H7 (cell line): Measurements from ENCODE around the gene HS1BP3. TPM values are rescaled to one million over a fixed set of nuclear protein-coding genes. Genes with fewer than 3 reads are reported as not detected.

Experiments used
- DNase-seq: peaks from one replicate; pipeline ENCODE4 v3.0.0; 2012
- H3K27me3 ChIP-seq: 2 replicates; pipeline ENCODE4 v1.6.0; 2011; ENCODE audit warnings: mild to moderate bottlenecking, low read length; ENCODE audit not compliant: control insufficient read depth, insufficient read depth
- H3K36me3 ChIP-seq: replicated peaks from 2 replicates; pipeline ENCODE4 v1.5.1; 2011; ENCODE audit warnings: low read length; ENCODE audit not compliant: control insufficient read depth, insufficient read depth
- H3K4me3 ChIP-seq: 2 replicates; pipeline ENCODE4 v1.5.1; 2011; ENCODE audit warnings: low read depth, mild to moderate bottlenecking, control low read depth, low read length, moderate library complexity; ENCODE audit not compliant: insufficient read depth
- total RNA-seq: library from RNA; depleted of rRNA; stranded (reverse); fragments of >200 nt; shearing (Covaris generic); gene quantifications from 2 replicates; pipeline ENCODE4 v1.2.3, GENCODE V29; 2014

The HS1BP3 gene
- total RNA-seq, 1 experiment from 2014 or later = 30.2 TPM

- peak; percentile 75 for DNase-seq
- Histone ChIP-seq H3K36me3 (no peaks in the 10 kb centered on the region), H3K4me3 (no peak overlapping the region), H3K27me3 (peaks cover 80% of the 10 kb centered on the region)
Observed at GRCh38 chr2:20669562-20670314, 18.8 kb upstream of the HS1BP3 start.

- Histone ChIP-seq H3K4me3 (no peak overlapping the region), H3K36me3 (no peaks in the 10 kb centered on the region), H3K27me3 (peaks cover 88% of the 10 kb centered on the region)
- peak; percentile 48 for DNase-seq
Observed at GRCh38 chr2:20668871-20669475, 18.1 kb upstream of the HS1BP3 start.

- DNase-seq = peak; percentile 55
- peaks cover 89% of the 10 kb centered on the region for H3K27me3 ChIP-seq
Observed at GRCh38 chr2:20668451-20668850, 17.6 kb upstream of the HS1BP3 start.

GRCh38 chr2:20667531-20668401 lies 16.9 kb upstream of the HS1BP3 start:
- peaks cover 91% of the 10 kb centered on the region for H3K27me3 ChIP-seq
- H3K4me3 ChIP-seq = peak overlapping the region; percentile 52
- peak; percentile 86 for DNase-seq
- no peaks in the 10 kb centered on the region for H3K36me3 ChIP-seq

More at GRCh38 chr2:20668451-20668850, 17.6 kb upstream of the HS1BP3 start:
- H3K4me3 ChIP-seq = no peak overlapping the region
- H3K36me3 ChIP-seq = no peaks in the 10 kb centered on the region

GRCh38 chr2:20667151-20667530 lies 16.2 kb upstream of the HS1BP3 start:
- peaks cover 92% of the 10 kb centered on the region for H3K27me3 ChIP-seq
- no peak for DNase-seq
- H3K36me3 ChIP-seq = no peaks in the 10 kb centered on the region
- peak overlapping the region; percentile 52 for H3K4me3 ChIP-seq

- peak; percentile 94 for DNase-seq
- peaks cover 94% of the 10 kb centered on the region for H3K27me3 ChIP-seq
Observed at GRCh38 chr2:20666304-20667150, 15.6 kb upstream of the HS1BP3 start, which contains the start of gene GDF7. GDF7 (plus strand) TSS chr2:20667144; CDS start chr2:20667240, 96 bp downstream.

GRCh38 chr2:20666005-20666303 lies 15.1 kb upstream of the HS1BP3 start:
- Histone ChIP-seq H3K27me3 (peaks cover 88% of the 10 kb centered on the region), H3K4me3 (peak overlapping the region; percentile 52), H3K36me3 (no peaks in the 10 kb centered on the region)
- DNase-seq = peak; percentile 84

More at GRCh38 chr2:20666304-20667150, 15.6 kb upstream of the HS1BP3 start, which contains the start of gene GDF7:
- H3K4me3 ChIP-seq = peak within 1 kb of the TSS; percentile 52
- no peaks in the 10 kb centered on the region for H3K36me3 ChIP-seq

- peak; percentile 84 for DNase-seq
- H3K4me3 ChIP-seq = peak overlapping the region; percentile 52
Observed at GRCh38 chr2:20665243-20666004, 14.5 kb upstream of the HS1BP3 start.

GRCh38 chr2:20664431-20665242 lies 13.7 kb upstream of the HS1BP3 start:
- H3K4me3 ChIP-seq = peak overlapping the region; percentile 52; the same call in 1 of the 2 replicates
- peak; percentile 36 for DNase-seq
- peaks cover 79% of the 10 kb centered on the region for H3K27me3 ChIP-seq
- H3K36me3 ChIP-seq = no peaks in the 10 kb centered on the region

More at GRCh38 chr2:20665243-20666004, 14.5 kb upstream of the HS1BP3 start:
- peaks cover 86% of the 10 kb centered on the region for H3K27me3 ChIP-seq
- no peaks in the 10 kb centered on the region for H3K36me3 ChIP-seq

GRCh38 chr2:20664071-20664390 lies 13.1 kb upstream of the HS1BP3 start:
- peak; percentile 67 for DNase-seq
- H3K27me3 ChIP-seq = peaks cover 73% of the 10 kb centered on the region
- H3K4me3 ChIP-seq = no peak overlapping the region

GRCh38 chr2:20663196-20664070 lies 12.5 kb upstream of the HS1BP3 start:
- Histone ChIP-seq H3K27me3 (peaks cover 67% of the 10 kb centered on the region), H3K36me3 (no peaks in the 10 kb centered on the region), H3K4me3 (no peak overlapping the region)
- peak; percentile 28 for DNase-seq

More at GRCh38 chr2:20664071-20664390, 13.1 kb upstream of the HS1BP3 start:
- no peaks in the 10 kb centered on the region for H3K36me3 ChIP-seq

- no peaks in the 10 kb centered on the region for H3K36me3 ChIP-seq
- no peak for DNase-seq
- no peak overlapping the region for H3K4me3 ChIP-seq
- H3K27me3 ChIP-seq = peaks cover 57% of the 10 kb centered on the region
Observed at GRCh38 chr2:20662308-20662937, 11.5 kb upstream of the HS1BP3 start.
